Ishikawa (cell line): ENCODE measurements around the gene HOXD13.

Experiments used
- CEBPB ChIP-seq: IDR thresholded peaks from 2 replicates; pipeline ENCODE4 v1.6.1; 2012
- CREB1 ChIP-seq: IDR thresholded peaks from 2 replicates; pipeline ENCODE4 v1.6.1; 2012; ENCODE audit warnings: low read depth
- EGR1 ChIP-seq: IDR thresholded peaks from 2 replicates; pipeline ENCODE4 v1.6.1; 2012
- EP300 ChIP-seq: IDR thresholded peaks from 2 replicates; pipeline ENCODE4 v1.6.1; 2012; ENCODE audit warnings: borderline replicate concordance
- FOXM1 ChIP-seq: IDR thresholded peaks from 2 replicates; pipeline ENCODE4 v1.6.1; 2012; ENCODE audit warnings: low read depth, borderline replicate concordance
- NFIC ChIP-seq: IDR thresholded peaks from 2 replicates; pipeline ENCODE4 v1.6.1; 2012
- RAD21 ChIP-seq: IDR thresholded peaks from 2 replicates; pipeline ENCODE4 v1.6.1; 2012; ENCODE audit warnings: low read depth
- TAF1 ChIP-seq: IDR thresholded peaks from 2 replicates; pipeline ENCODE4 v1.6.1; 2012; ENCODE audit warnings: low read depth, mild to moderate bottlenecking
- TCF12 ChIP-seq: IDR thresholded peaks from 2 replicates; pipeline ENCODE4 v1.6.1; 2012; ENCODE audit warnings: low read depth
- TEAD4 ChIP-seq: IDR thresholded peaks from 2 replicates; pipeline ENCODE4 v1.6.1; 2012
- USF1 ChIP-seq: IDR thresholded peaks from 2 replicates; pipeline ENCODE4 v1.6.1; 2012
- YY1 ChIP-seq: IDR thresholded peaks from 2 replicates; pipeline ENCODE4 v1.6.1; 2012; ENCODE audit warnings: low read depth
- ZBTB7A ChIP-seq: IDR thresholded peaks from 2 replicates; pipeline ENCODE4 v1.6.1; 2012; ENCODE audit warnings: low read depth
- TF ChIP-seq, protein P1 (sequence below): IDR thresholded peaks from 2 replicates; pipeline ENCODE4 v1.6.1; 2012; ENCODE audit warnings: low read depth, mild to moderate bottlenecking
- TF ChIP-seq, protein P2 (sequence below): IDR thresholded peaks from 2 replicates; pipeline ENCODE4 v1.6.1; 2012

HOXD13 gene

GRCh38 chr2:176114930-176115625 lies 22.6 kb downstream of the HOXD13 start:
- TF ChIP-seq ZBTB7A (no peak), NFIC (no peak), CREB1 (no peak), CEBPB (no peak), YY1 (no peak), TCF12 (no peak), EGR1 (no peak), RAD21 (no peak), FOXM1 (no peak), TEAD4 (no peak), EP300 (no peak), USF1 (no peak), TAF1 (no peak)
- TF ChIP-seq, protein P1, sequence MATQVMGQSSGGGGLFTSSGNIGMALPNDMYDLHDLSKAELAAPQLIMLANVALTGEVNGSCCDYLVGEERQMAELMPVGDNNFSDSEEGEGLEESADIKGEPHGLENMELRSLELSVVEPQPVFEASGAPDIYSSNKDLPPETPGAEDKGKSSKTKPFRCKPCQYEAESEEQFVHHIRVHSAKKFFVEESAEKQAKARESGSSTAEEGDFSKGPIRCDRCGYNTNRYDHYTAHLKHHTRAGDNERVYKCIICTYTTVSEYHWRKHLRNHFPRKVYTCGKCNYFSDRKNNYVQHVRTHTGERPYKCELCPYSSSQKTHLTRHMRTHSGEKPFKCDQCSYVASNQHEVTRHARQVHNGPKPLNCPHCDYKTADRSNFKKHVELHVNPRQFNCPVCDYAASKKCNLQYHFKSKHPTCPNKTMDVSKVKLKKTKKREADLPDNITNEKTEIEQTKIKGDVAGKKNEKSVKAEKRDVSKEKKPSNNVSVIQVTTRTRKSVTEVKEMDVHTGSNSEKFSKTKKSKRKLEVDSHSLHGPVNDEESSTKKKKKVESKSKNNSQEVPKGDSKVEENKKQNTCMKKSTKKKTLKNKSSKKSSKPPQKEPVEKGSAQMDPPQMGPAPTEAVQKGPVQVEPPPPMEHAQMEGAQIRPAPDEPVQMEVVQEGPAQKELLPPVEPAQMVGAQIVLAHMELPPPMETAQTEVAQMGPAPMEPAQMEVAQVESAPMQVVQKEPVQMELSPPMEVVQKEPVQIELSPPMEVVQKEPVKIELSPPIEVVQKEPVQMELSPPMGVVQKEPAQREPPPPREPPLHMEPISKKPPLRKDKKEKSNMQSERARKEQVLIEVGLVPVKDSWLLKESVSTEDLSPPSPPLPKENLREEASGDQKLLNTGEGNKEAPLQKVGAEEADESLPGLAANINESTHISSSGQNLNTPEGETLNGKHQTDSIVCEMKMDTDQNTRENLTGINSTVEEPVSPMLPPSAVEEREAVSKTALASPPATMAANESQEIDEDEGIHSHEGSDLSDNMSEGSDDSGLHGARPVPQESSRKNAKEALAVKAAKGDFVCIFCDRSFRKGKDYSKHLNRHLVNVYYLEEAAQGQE: no peak
- TF ChIP-seq, protein P2, sequence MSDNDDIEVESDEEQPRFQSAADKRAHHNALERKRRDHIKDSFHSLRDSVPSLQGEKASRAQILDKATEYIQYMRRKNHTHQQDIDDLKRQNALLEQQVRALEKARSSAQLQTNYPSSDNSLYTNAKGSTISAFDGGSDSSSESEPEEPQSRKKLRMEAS: no peak

GRCh38 chr2:176115883-176116813 lies 23.6 kb downstream of the HOXD13 start, which contains the start of gene HOXD10:
TSS of gene HOXD10 (plus strand) at chr2:176116778. CDS start at chr2:176116834, 56 bp downstream.
- TF ChIP-seq EGR1 (no peak), CREB1 (no peak), USF1 (no peak), NFIC (no peak), TEAD4 (no peak), TAF1 (no peak), YY1 (no peak), FOXM1 (no peak), ZBTB7A (no peak), EP300 (no peak), RAD21 (no peak), CEBPB (no peak), TCF12 (no peak)
- TF ChIP-seq, protein P1: no peak
- TF ChIP-seq, protein P2: no peak

DNA sequence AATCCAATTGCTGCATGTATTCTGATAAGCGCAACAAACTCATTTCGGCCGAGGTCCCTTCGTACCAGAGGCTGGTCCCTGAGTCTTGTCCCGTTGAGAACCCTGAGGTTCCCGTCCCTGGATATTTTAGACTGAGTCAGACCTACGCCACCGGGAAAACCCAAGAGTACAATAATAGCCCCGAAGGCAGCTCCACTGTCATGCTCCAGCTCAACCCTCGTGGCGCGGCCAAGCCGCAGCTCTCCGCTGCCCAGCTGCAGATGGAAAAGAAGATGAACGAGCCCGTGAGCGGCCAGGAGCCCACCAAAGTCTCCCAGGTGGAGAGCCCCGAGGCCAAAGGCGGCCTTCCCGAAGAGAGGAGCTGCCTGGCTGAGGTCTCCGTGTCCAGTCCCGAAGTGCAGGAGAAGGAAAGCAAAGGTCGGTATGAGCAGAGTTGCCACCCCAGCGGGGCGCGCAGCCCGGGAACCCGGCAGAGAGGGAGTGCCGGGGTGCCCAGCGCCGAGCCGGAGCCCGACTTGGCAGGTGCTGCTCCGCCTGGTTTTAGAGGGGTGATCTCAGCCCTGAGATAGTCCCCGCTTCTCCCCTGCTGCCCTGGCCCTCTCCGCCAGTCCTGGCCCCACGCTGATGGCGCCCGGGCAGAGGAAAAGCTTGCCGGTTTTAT lies 24.8 kb downstream of the HOXD13 start:
- TF ChIP-seq TEAD4 (no peak), USF1 (no peak), NFIC (no peak), ZBTB7A (no peak), EP300 (no peak), EGR1 (no peak), RAD21 (no peak), TAF1 (no peak), FOXM1 (no peak), CREB1 (no peak), CEBPB (no peak), YY1 (no peak), TCF12 (no peak)
- TF ChIP-seq, protein P1: no peak
- TF ChIP-seq, protein P2: no peak
